ENCODE measurements around the gene CNTNAP2.

- TF ChIP-seq POLR2AphosphoS5 (IDR thresholded peaks at IDR 0.05; ENCODE audit: low read depth, low read length) (no peak), POLR2A (IDR thresholded peaks at IDR 0.05; ENCODE audit: low read depth, low read length) (no peak), TAF1 (IDR thresholded peaks at IDR 0.05; ENCODE audit: low read depth, low read length) (no peak), PAX5 (IDR thresholded peaks at IDR 0.05; ENCODE audit: insufficient read depth, low read length, severe bottlenecking) (no peak), SPI1 (IDR thresholded peaks at IDR 0.05; ENCODE audit: low read depth, low read length) (no peak)
These were observed 1423.1 kb downstream of the CNTNAP2 start for GRCh38 chr7:147539685-147540084.
